DMS 273 treated with DMSO at 0.1 percent for 48 hours (cell line): ENCODE data around the gene MMUT.
"Not testable (repeated sequence)": the region's sequence is repeated elsewhere in the genome, so short reads cannot be mapped to it uniquely, and the experiment has no call there.

Experiments used
- DNase-seq: peaks from one replicate; lab custom pipeline; 2025; lab: John Stamatoyannopoulos, UW

Gene MMUT

DNA sequence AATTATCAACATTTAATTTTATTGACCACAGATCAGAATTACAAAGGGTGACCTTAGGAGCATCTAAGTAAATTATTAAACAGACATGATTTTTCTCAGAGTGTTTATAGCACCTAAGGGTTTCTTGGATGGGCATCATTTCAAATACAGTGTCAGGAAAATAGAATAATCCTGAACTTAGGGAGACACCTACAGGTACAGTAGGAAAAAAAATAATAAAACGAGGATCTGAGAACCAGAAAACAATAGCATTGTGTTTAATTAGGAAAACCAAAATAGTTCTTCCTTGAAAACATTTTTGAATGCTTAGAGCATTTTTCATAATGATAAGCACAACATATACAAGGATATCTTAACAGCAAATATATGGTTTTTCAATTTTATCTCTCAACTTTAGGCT lies 39.2 kb downstream of the MMUT start:
- no peak for DNase-seq

DNA sequence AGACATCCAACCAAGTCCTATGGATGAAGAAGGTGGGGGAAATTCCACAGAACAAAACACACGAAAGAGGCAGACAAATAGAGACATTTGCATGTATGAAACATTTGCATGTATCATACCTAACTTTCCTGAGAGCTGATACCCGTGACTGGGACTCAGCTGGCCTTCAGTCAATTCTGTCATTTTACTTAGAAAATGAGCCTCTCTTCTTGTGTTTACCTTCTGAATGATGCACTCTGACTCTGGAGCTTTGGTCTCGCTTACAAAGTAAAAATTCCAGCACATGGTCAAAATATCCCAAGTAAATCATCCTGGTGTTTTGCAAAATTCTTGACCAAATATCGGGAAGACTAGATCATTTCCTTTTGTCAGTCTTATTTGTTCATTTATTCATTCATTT lies 46.9 kb downstream of the MMUT start:
- DNase-seq = no peak

DNA sequence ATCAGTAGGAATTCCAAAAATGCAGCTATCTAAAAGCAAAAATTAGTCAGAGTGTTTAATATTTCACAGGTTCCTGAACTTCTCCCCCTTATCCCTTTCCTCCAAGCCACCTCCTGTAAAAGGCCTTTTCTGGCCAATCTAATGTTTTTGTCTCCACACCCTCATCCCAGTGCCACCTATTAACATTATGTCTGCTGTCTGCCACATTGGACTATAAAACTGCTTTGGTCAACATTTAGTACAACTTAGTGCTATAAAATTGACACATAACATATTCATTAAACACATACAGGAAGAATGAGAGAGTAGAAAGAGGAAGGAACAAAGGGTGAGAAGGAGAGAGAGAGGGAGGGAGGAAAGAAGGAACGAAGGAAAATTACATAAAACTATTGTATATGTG lies 47.7 kb downstream of the MMUT start:
- no peak for DNase-seq

DNA sequence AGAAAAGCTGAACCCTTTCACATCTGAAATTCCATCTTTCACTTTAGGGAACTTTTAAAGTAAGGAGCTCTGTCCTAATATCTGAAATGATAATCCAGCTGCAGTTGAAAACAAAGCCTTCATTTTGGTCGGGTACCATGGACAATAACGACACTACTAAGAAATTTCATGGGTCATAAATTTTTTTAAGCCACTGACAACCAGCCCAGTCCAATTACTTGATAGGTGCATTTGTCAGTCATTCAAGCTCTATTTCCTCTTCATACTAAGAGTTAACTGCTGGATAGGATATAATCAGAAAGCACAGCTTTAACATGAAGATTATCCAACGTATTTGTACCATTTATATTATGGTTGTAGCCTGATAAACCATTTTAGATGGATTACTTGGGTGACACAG lies 52.5 kb downstream of the MMUT start:
- no peak for DNase-seq

DNA sequence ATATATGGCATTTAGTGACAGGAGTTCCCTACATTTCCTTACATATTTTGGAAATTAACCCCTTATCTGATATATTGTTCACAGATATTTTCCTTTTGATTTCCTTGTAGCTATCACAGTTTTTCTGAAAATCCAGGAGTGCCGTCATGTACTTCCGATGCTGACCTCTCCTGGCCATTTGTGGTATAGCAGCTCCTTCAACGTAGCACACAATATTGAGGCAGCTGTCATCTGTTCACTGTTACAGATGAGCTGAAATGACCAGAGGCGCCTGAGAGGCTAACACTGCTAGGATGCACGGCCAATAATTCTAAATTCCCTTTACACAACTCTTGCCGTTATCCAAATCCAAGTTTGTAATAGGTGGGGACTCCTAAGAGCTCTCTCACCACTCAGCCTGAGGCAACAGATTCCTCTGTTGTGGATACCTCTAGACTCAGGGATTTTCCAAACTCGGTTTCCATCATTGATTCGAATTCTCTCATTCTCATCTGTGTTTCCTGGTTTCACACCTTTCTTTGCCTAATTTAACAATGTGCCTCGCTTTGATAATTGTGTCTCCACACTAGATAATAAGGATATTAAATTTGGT lies 53.0 kb downstream of the MMUT start:
- peak; percentile 32 for DNase-seq

DNA sequence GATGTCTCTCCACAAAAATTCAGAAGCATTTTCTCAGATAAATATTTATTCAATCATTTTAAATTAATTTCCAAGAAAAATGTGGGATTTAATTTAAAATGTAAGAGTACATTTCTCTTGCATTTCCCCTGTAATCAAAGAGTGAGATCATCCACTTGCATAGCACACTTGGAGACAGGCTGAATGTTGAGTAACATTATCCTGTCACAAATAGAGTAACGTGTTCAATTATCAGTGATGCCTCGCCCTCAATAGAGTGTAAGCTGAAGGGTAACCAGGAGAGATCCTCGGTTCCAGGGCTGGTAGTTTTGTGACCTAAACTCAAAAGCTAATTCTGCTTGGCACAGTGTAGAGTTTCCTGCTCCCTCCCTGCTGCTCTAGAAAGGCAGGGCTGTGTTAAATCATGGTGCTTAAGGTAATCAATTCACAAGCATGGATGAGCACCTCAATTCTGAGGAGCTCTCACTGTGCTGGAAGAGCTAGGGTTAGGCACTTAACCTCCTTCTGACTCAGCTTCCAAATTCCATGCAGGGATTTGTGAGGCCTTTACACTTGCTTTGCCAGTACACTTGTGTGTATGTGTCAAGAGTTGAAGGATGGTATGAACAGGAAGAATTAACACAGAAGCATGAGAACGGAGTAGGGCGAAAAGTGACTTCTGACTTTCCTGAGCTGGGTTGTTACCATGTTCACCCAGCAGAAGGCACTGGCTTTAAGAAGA lies 56.6 kb downstream of the MMUT start:
- no peak for DNase-seq

DNA sequence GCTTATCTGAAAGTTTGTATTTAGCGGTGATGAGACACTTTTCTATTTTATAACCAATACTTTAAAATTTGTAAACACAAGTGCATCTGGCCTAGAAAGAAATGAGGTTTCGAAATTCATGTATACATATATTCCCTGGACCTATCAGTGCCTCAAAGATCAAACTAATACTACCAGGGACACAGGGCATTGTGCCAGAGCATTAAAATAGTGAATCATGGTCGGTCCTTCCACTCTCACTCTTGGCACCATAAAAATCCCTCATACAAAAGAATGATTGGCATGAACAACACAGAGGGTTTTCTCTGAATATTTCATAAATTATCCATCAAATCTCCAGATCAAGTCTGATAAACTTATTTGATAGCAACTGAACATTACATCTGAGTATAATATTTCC lies 62.0 kb downstream of the MMUT start:
- DNase-seq = no peak

DNA sequence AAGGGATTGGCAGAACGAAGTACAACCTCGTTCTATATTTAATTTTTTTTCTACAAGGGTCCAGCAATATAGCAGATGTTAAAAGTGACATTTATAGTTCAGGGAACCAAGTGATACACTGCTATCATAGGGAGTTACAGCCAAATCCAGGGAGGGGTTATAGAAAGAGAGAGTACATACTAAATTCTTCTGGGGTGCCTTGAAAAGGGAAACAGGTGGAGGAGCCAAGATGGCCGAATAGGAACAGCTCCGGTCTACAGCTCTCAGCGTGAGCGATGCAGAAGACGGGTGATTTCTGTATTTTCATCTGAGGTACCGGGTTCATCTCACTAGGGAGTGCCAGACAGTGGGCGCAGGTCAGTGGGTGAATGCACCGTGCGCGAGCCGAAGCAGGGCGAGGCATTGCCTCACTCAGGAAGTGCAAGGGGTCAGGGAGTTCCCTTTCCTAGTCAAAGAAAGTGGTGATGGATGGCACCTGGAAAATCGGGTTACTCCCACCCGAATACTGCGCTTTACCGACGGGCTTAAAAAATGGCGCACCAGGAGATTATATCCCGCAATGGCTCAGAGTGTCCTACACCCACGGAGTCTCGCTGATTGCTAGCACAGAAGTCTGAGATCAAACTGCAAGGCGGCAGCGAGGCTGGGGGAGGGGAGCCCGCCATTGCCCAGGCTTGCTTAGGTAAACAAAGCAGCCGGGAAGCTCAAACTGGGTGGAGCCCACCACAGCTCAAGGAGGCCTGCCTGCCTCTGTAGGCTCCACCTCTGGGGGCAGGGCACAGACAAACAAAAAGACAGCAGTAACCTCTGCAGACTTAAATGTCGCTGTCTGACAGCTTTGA lies 76.2 kb downstream of the MMUT start:
- not testable (repeated sequence) for DNase-seq

DNA sequence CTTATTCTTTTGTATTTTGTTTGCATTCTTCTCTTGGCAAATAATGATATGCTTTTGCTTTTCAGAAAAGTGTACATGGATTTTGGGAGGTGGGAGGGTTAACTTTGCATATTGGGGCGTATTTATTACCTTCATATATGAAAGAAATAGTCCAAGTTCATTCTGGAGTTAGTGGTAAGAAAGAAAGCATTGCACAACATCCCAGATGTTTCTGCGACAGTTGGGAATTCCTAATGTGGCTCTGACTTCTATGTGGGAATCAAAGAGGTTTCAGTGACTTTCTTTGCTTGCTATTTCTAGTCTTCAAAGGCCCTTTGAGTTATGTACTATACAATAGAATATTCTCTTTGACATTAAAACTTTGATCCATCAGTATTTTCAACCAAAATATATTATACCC lies 78.1 kb downstream of the MMUT start:
- no peak for DNase-seq
